ENCODE data around the gene PLCB1.

DNA sequence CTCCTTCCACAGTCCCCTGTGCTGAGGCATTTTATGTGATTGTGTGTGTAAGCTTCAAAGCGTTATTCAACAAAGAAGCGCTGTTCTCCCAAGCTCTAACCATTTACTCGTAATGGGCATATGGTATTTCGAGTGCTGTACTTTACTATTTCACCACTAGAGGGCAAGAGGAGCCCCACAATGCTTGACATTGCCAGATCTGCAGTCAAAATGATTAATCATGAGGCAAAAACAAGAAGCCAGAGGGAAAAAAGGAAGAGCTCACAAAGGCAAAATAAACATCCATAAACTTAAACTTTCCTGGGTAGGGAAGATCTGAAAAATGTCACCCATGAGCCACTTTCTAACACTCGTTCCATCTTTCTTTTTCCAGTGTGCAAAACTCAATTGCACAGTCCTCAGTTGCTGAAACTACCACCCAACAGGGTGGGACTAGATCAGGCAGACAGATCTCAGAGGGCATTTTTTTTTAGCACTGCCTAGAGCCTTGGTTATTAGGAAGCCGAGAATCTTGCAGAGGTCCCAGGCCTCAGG, 721.8 kb downstream of the PLCB1 start:
- TF ChIP-seq, protein P1, sequence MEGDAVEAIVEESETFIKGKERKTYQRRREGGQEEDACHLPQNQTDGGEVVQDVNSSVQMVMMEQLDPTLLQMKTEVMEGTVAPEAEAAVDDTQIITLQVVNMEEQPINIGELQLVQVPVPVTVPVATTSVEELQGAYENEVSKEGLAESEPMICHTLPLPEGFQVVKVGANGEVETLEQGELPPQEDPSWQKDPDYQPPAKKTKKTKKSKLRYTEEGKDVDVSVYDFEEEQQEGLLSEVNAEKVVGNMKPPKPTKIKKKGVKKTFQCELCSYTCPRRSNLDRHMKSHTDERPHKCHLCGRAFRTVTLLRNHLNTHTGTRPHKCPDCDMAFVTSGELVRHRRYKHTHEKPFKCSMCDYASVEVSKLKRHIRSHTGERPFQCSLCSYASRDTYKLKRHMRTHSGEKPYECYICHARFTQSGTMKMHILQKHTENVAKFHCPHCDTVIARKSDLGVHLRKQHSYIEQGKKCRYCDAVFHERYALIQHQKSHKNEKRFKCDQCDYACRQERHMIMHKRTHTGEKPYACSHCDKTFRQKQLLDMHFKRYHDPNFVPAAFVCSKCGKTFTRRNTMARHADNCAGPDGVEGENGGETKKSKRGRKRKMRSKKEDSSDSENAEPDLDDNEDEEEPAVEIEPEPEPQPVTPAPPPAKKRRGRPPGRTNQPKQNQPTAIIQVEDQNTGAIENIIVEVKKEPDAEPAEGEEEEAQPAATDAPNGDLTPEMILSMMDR (conservative IDR thresholded peaks at IDR 0.05): peak; percentile 90
- no peak for TF ChIP-seq ZFX (IDR thresholded peaks at IDR 0.05)
